Thyroid gland (tissue), 4 donors: ENCODE measurements around the gene AGAP2. TPM values are rescaled to one million over a fixed set of nuclear protein-coding genes. Genes with fewer than 3 reads are reported as not detected.
A peak's percentile ranks its signal among the peaks of the same experiment; 100 is the strongest.

Experiments used
- DNase-seq, 2 donors: peaks; one replicate each; pipeline ENCODE4 v3.0.0-alpha.2; 2019
- H3K27ac ChIP-seq, 3 donors: fragments of 200-600 bp; sonication (generic); 1 replicate in 2 of 3; 2 replicates in 1 of 3; pipeline ENCODE4 v1.5.1; 2016 to 2019; ENCODE audit warnings: mild to moderate bottlenecking in 1 of 3, moderate library complexity in 1 of 3
- H3K27me3 ChIP-seq: fragments of 200-600 bp; sonication (generic); one replicate; pipeline ENCODE4 v1.5.1; 2019
- H3K36me3 ChIP-seq, 2 donors: fragments of 200-600 bp; sonication (generic); one replicate each; pipeline ENCODE4 v1.5.1; 2016 to 2019
- H3K4me1 ChIP-seq, 2 donors: fragments of 200-600 bp; sonication (generic); one replicate each; pipeline ENCODE4 v1.5.1; 2017 to 2019
- H3K4me3 ChIP-seq, 3 donors: fragments of 200-600 bp; sonication (generic); replicated peaks in 1 of 3; 1 replicate in 2 of 3; 2 replicates in 1 of 3; pipeline ENCODE4 v1.5.1; 2016; ENCODE audit warnings: mild to moderate bottlenecking in 1 of 3
- H3K9me3 ChIP-seq: fragments of 200-600 bp; sonication (generic); one replicate; pipeline ENCODE4 v1.5.1; 2017
- CTCF ChIP-seq, 6 experiments: fragments of 200-600 bp in 3 of 6; fragments of 450-650 bp in 3 of 6; sonication (generic) in 3 of 6; IDR thresholded peaks; one replicate each; pipeline ENCODE4 v1.5.1; 2016 to 2019; ENCODE audit warnings: antibody characterized with exemption in 6 of 6, mild to moderate bottlenecking in 2 of 6, inconsistent platforms in 1 of 6, moderate library complexity in 1 of 6
- POLR2A ChIP-seq, 2 donors: fragments of 450-650 bp; IDR thresholded peaks; one replicate each; pipeline ENCODE4 v1.6.1; 2017; ENCODE audit warnings: antibody characterized with exemption in 2 of 2, mild to moderate bottlenecking in 2 of 2, moderate library complexity in 1 of 2
- WGBS, 2 donors: methylation state at CpG; one replicate each; pipeline ENCODE4 v1.1.5; 2017; 5-methylcytosine and 5-hydroxymethylcytosine counted together
- intact Hi-C: fragments of 100-400 bp; cut with DNase I; formaldehyde crosslinking; loops from one replicate; pipeline ENCODE4 v1.15.1; 2023
- total RNA-seq, 4 donors: library from RNA; depleted of rRNA; stranded (reverse); fragments of >200 nt; gene quantifications; one replicate each; pipeline ENCODE4 v1.2.3, GENCODE V29; 2016

The AGAP2 gene
- total RNA-seq, 4 donors from 2014 or later: 0.45 to 1.3 (median 0.80) TPM

- 27 to 30% methylated on average over 4 of the region's 4 CpGs for WGBS, 2 donors
- Histone ChIP-seq H3K36me3 (peaks cover 0 to 12% of the 10 kb centered on the region in 2 donors), H3K4me1 (peaks cover 11 to 37% of the 10 kb centered on the region in 2 donors), H3K9me3 (no peaks in the 10 kb centered on the region), H3K27ac (no peak overlapping the region), H3K27me3 (no peaks in the 10 kb centered on the region), H3K4me3 (no peak overlapping the region)
- DNase-seq: no peak
- TF ChIP-seq CTCF (IDR thresholded peaks at IDR 0.05): no peak
- no peak for TF ChIP-seq POLR2A (IDR thresholded peaks at IDR 0.05)
- intact Hi-C loops: loop anchor here (5.0 kb wide), 1 partner anchor 115 kb away; no protein-coding TSS in a partner anchor
Observed at GRCh38 chr12:57782243-57782607, 43.7 kb upstream of the AGAP2 start.

- intact Hi-C loops: loop anchor here (5.0 kb wide), 1 partner anchor 116 kb away; no protein-coding TSS in a partner anchor
- Histone ChIP-seq H3K4me1 (peaks cover 11 to 37% of the 10 kb centered on the region in 2 donors), H3K27ac (no peak overlapping the region), H3K36me3 (peaks cover 0 to 8% of the 10 kb centered on the region in 2 donors), H3K27me3 (no peaks in the 10 kb centered on the region), H3K9me3 (no peaks in the 10 kb centered on the region), H3K4me3 (no peak overlapping the region)
- DNase-seq: no peak
- TF ChIP-seq CTCF (IDR thresholded peaks at IDR 0.05): no peak
- no peak for TF ChIP-seq POLR2A (IDR thresholded peaks at IDR 0.05)
- 82 to 83% methylated on average over 2 of the region's 2 CpGs for WGBS, 2 donors
Observed at GRCh38 chr12:57781801-57782200, 43.3 kb upstream of the AGAP2 start.

GRCh38 chr12:57781244-57781643 is 42.7 kb upstream of the AGAP2 start:
- peaks cover 11 to 37% of the 10 kb centered on the region in 2 donors for H3K4me1 ChIP-seq
- H3K9me3 ChIP-seq: no peaks in the 10 kb centered on the region
- H3K36me3 ChIP-seq: peaks cover 0 to 5% of the 10 kb centered on the region in 2 donors
- TF ChIP-seq CTCF (IDR thresholded peaks at IDR 0.05) (no peak), POLR2A (IDR thresholded peaks at IDR 0.05) (no peak)
- H3K27ac ChIP-seq: no peak overlapping the region
- WGBS, 2 donors: 94 to 100% methylated on average over 3 of the region's 3 CpGs
- intact Hi-C loops: loop anchor here (5.0 kb wide), 1 partner anchor 116 kb away; no protein-coding TSS in a partner anchor
- DNase-seq: no peak
- no peak overlapping the region for H3K4me3 ChIP-seq
- H3K27me3 ChIP-seq: no peaks in the 10 kb centered on the region

GRCh38 chr12:57780284-57780897 is 41.8 kb upstream of the AGAP2 start:
- H3K27me3 ChIP-seq: no peaks in the 10 kb centered on the region
- WGBS, 2 donors: 90 to 96% methylated on average over 3 to 4 of the region's 4 CpGs
- intact Hi-C loops: loop anchor here (5.0 kb wide), 1 partner anchor 117 kb away; no protein-coding TSS in a partner anchor
- peak overlapping the region; percentile 4 to 24 (median 5) for H3K27ac ChIP-seq
- H3K4me1 ChIP-seq: peaks cover 11 to 37% of the 10 kb centered on the region in 2 donors
- no peaks in the 10 kb centered on the region for H3K9me3 ChIP-seq
- DNase-seq: no peak
- no peaks in the 10 kb centered on the region for H3K36me3 ChIP-seq
- no peak overlapping the region for H3K4me3 ChIP-seq
- TF ChIP-seq CTCF (IDR thresholded peaks at IDR 0.05) (no peak), POLR2A (IDR thresholded peaks at IDR 0.05) (no peak)

- intact Hi-C loops: loop anchor here (5.0 kb wide), 1 partner anchor 118 kb away; no protein-coding TSS in a partner anchor
- no peak for TF ChIP-seq CTCF (IDR thresholded peaks at IDR 0.05)
- TF ChIP-seq POLR2A (IDR thresholded peaks at IDR 0.05): no peak
- Histone ChIP-seq H3K27ac (peak overlapping the region; percentile 4 to 32 (median 5)), H3K4me1 (peaks cover 11 to 37% of the 10 kb centered on the region in 2 donors), H3K36me3 (no peaks in the 10 kb centered on the region), H3K4me3 (no peak overlapping the region), H3K9me3 (no peaks in the 10 kb centered on the region), H3K27me3 (no peaks in the 10 kb centered on the region)
- peak; percentile 76 to 78 for DNase-seq
- 6 to 27% methylated on average over 1 of the region's 1 CpG for WGBS, 2 donors
Observed at GRCh38 chr12:57779736-57780135, 41.2 kb upstream of the AGAP2 start.
